ENCODE measurements around the gene ANO7. TPM values are rescaled to one million over a fixed set of nuclear protein-coding genes. Genes with fewer than 3 reads are reported as not detected.
A peak's percentile ranks its signal among the peaks of the same experiment; 100 is the strongest.

Gene ANO7
- total RNA-seq, 1 donor from 2014 or later = 1.2 TPM

DNA sequence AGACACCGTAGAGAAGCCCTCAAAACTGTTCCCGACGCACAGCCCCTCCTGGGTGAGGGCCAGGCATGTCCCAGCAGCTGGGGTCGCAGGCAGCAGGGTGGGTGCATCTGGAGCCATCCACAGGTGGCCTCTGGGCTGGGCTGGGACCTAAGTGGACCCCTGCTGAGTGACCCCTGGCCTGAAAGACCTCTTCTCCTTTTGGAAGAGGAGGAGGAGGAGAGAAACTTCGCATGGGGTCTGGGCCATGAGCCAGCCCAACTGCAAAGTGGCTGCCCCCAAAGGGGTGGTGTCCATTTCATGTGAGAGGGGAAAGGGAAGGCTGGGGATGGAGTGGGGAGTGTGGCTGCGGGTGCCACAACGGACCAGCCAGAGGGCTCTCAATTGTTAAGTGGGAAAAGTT, 25.1 kb downstream of the ANO7 start:
- CTCF ChIA-PET = no interaction called here
- H3K9me3 Mint-ChIP-seq = no peaks in the 10 kb centered on the region
- no peak for ATAC-seq (ENCODE audit: low read depth)
- no peak for DNase-seq
- TF ChIP-seq CTCF (IDR thresholded peaks at IDR 0.05) = no peak
- no peaks in the 10 kb centered on the region for H3K36me3 Mint-ChIP-seq (ENCODE audit: low read depth)
- intact Hi-C loops (cut with micrococcal nuclease) = loop anchor here (10.0 kb wide), 2 partner anchors 229 to 649 kb away; partner anchors contain the start of genes DUSP28 and RNPEPL1
- H3K4me3 Mint-ChIP-seq = no peak overlapping the region
- no peaks in the 10 kb centered on the region for H3K27me3 Mint-ChIP-seq
- POLR2A ChIA-PET = no interaction called here
- H3K4me1 Mint-ChIP-seq = peaks cover 4% of the 10 kb centered on the region
- H3K27ac Mint-ChIP-seq = no peak overlapping the region

GRCh38 chr2:241214209-241214608, 25.7 kb downstream of the ANO7 start:
- intact Hi-C loops (cut with micrococcal nuclease) = loop anchor here (10.0 kb wide), 2 partner anchors 229 to 649 kb away; partner anchors contain the start of genes DUSP28 and RNPEPL1
- CTCF ChIA-PET = no interaction called here
- no peaks in the 10 kb centered on the region for H3K9me3 Mint-ChIP-seq
- H3K27me3 Mint-ChIP-seq = no peaks in the 10 kb centered on the region
- no peaks in the 10 kb centered on the region for H3K36me3 Mint-ChIP-seq (ENCODE audit: low read depth)
- POLR2A ChIA-PET = no interaction called here
- no peak for TF ChIP-seq CTCF (IDR thresholded peaks at IDR 0.05)
- ATAC-seq (ENCODE audit: low read depth) (no peak), DNase-seq (no peak)
- no peak overlapping the region for H3K27ac Mint-ChIP-seq
- peaks cover 10% of the 10 kb centered on the region for H3K4me1 Mint-ChIP-seq
- H3K4me3 Mint-ChIP-seq = no peak overlapping the region

DNA sequence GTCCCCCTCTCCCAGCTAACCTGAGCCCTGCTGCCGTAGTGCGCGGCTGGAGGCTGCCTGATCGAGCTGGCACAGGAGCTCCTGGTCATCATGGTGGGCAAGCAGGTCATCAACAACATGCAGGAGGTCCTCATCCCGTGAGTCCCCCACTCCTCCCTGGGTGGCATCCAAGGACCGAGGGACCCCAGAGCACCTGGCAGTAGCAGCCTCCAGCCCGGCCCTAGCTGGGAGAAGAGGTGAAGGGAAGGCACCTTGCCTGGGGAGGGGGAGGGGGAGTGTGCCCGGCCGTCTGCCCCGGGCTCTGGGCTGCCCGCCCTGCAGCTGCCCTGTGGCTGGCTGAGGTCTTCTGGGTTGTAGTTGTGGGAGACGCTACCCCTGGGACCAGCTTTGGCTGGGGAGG, 26.3 kb downstream of the ANO7 start:
- DNase-seq = no peak
- Mint-ChIP-seq H3K27ac (no peak overlapping the region), H3K36me3 (ENCODE audit: low read depth) (no peaks in the 10 kb centered on the region), H3K4me1 (peaks cover 12% of the 10 kb centered on the region), H3K4me3 (no peak overlapping the region), H3K27me3 (no peaks in the 10 kb centered on the region), H3K9me3 (no peaks in the 10 kb centered on the region)
- no peak for TF ChIP-seq CTCF (IDR thresholded peaks at IDR 0.05)
- CTCF ChIA-PET = no interaction called here
- intact Hi-C loops (cut with micrococcal nuclease) = loop anchor here (5.0 to 10.0 kb wide), 4 partner anchors 62 to 650 kb away; partner anchors contain the start of genes DUSP28, PPP1R7 and RNPEPL1
- POLR2A ChIA-PET = no interaction called here
- no peak for ATAC-seq (ENCODE audit: low read depth)

- no peak for ATAC-seq (ENCODE audit: low read depth)
Observed at GRCh38 chr2:241215421-241215820, 26.9 kb downstream of the ANO7 start.

DNA sequence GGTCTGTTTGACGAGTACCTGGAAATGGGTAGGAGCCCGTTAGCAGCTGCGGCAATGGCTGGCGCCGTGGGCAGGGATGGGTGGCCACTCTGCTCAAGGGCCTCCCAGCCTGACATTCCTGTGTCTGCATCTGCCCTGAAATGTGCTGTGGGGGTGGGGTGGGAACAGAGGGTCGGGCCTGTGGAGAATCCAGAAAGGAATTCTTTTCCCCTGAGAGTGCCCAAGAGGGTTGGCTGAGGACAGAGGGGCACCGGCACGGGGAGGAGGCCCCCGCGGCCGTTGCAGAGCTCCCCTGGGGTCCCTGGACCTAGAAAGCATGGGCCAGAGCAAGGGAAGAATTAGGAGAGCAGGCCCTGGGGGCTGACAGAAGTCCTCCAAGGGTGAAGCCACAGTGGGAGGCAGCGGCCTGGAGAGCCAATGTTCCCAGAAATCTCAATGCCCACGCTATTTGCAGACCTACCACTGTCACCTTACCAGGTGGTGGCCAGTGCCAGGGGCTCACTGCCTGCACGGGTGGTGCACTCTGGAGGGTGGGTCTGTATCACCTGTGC, 27.8 kb downstream of the ANO7 start:
- POLR2A ChIA-PET = no interaction called here
- ATAC-seq (ENCODE audit: low read depth) = no peak
- peak overlapping the region; percentile 83 for H3K4me3 Mint-ChIP-seq
- H3K27me3 Mint-ChIP-seq = no peaks in the 10 kb centered on the region
- intact Hi-C loops (cut with micrococcal nuclease) = loop anchor here (5.0 to 10.0 kb wide), 4 partner anchors 64 to 651 kb away; partner anchors contain the start of genes DUSP28, PPP1R7 and RNPEPL1
- peaks cover 12% of the 10 kb centered on the region for H3K4me1 Mint-ChIP-seq
- CTCF ChIA-PET = no interaction called here
- no peaks in the 10 kb centered on the region for H3K36me3 Mint-ChIP-seq (ENCODE audit: low read depth)
- TF ChIP-seq CTCF (IDR thresholded peaks at IDR 0.05) = no peak
- DNase-seq = no peak
- H3K9me3 Mint-ChIP-seq = no peaks in the 10 kb centered on the region
- H3K27ac Mint-ChIP-seq = no peak overlapping the region

More at GRCh38 chr2:241215421-241215820, 26.9 kb downstream of the ANO7 start:
- Mint-ChIP-seq H3K4me3 (no peak overlapping the region), H3K27me3 (no peaks in the 10 kb centered on the region), H3K4me1 (peaks cover 12% of the 10 kb centered on the region), H3K27ac (no peak overlapping the region), H3K9me3 (no peaks in the 10 kb centered on the region), H3K36me3 (ENCODE audit: low read depth) (no peaks in the 10 kb centered on the region)
- no peak for TF ChIP-seq CTCF (IDR thresholded peaks at IDR 0.05)
- CTCF ChIA-PET = no interaction called here
- DNase-seq = no peak
- intact Hi-C loops (cut with micrococcal nuclease) = loop anchor here (5.0 to 10.0 kb wide), 4 partner anchors 63 to 651 kb away; partner anchors contain the start of genes DUSP28, PPP1R7 and RNPEPL1
- POLR2A ChIA-PET = no interaction called here

All from activated B cell treated with CpG ODN at 0.5 μM for 24 hours (primary cell).